ENCODE measurements around the gene THSD4. TPM values are rescaled to one million over a fixed set of nuclear protein-coding genes. Genes with fewer than 3 reads are reported as not detected.

THSD4 gene
- total RNA-seq, 1 experiment from 2014 or later: 0.29 TPM

GRCh38 chr15:71303977-71304376, 188.7 kb downstream of the THSD4 start:
- Mint-ChIP-seq H3K9me3 (ENCODE audit: unreplicated experiment) (no peaks in the 10 kb centered on the region), H3K4me3 (ENCODE audit: unreplicated experiment) (no peak overlapping the region), H3K4me1 (ENCODE audit: low read depth, unreplicated experiment) (no peaks in the 10 kb centered on the region), H3K27ac (ENCODE audit: unreplicated experiment) (no peak overlapping the region), H3K36me3 (ENCODE audit: insufficient read depth, unreplicated experiment) (no peaks in the 10 kb centered on the region), H3K27me3 (ENCODE audit: insufficient read depth, unreplicated experiment) (peaks cover 3% of the 10 kb centered on the region)
- Histone ChIP-seq H3K36me3 (ENCODE audit: control insufficient read depth, insufficient read depth, low read length) (no peaks in the 10 kb centered on the region), H3K9me3 (no peaks in the 10 kb centered on the region), H3K4me3 (ENCODE audit: low read depth, low read length) (no peak overlapping the region), H3K4me1 (no peaks in the 10 kb centered on the region), H3K27me3 (replicated peaks; ENCODE audit: control insufficient read depth, insufficient read depth, low read length) (no peaks in the 10 kb centered on the region)
- no peak for TF ChIP-seq CTCF (IDR thresholded peaks at IDR 0.05; ENCODE audit: insufficient read depth in 1 of 2, low read depth in 1 of 2, low read length in 1 of 2, severe bottlenecking in 1 of 2, unreplicated experiment in 1 of 2)
- no TSS peak for BruUV-seq (replicated peaks)
- intact Hi-C loops (cut with micrococcal nuclease; ENCODE audit: unreplicated experiment): no loop called here
- no peak for DNase-seq
- POLR2A ChIA-PET: no interaction called here
- CTCF ChIA-PET: no interaction called here

- H3K9me3 ChIP-seq: no peaks in the 10 kb centered on the region
- H3K36me3 ChIP-seq (ENCODE audit: control insufficient read depth, insufficient read depth, low read length): no peaks in the 10 kb centered on the region
- no peaks in the 10 kb centered on the region for H3K9me3 Mint-ChIP-seq (ENCODE audit: unreplicated experiment)
- H3K4me1 ChIP-seq: no peaks in the 10 kb centered on the region
- no peak overlapping the region for H3K4me3 Mint-ChIP-seq (ENCODE audit: unreplicated experiment)
- H3K4me1 Mint-ChIP-seq (ENCODE audit: low read depth, unreplicated experiment): no peaks in the 10 kb centered on the region
- DNase-seq: no peak
- H3K27ac Mint-ChIP-seq (ENCODE audit: unreplicated experiment): no peak overlapping the region
- ChIA-PET POLR2A (no interaction called here), CTCF (no interaction called here)
- H3K4me3 ChIP-seq (ENCODE audit: low read depth, low read length): no peak overlapping the region
- no peak for TF ChIP-seq CTCF (IDR thresholded peaks at IDR 0.05; ENCODE audit: insufficient read depth in 1 of 2, low read depth in 1 of 2, low read length in 1 of 2, severe bottlenecking in 1 of 2, unreplicated experiment in 1 of 2)
- no TSS peak for BruUV-seq (replicated peaks)
- H3K36me3 Mint-ChIP-seq (ENCODE audit: insufficient read depth, unreplicated experiment): no peaks in the 10 kb centered on the region
- H3K27me3 Mint-ChIP-seq (ENCODE audit: insufficient read depth, unreplicated experiment): peaks cover 3% of the 10 kb centered on the region
- intact Hi-C loops (cut with micrococcal nuclease; ENCODE audit: unreplicated experiment): no loop called here
- no peaks in the 10 kb centered on the region for H3K27me3 ChIP-seq (replicated peaks; ENCODE audit: control insufficient read depth, insufficient read depth, low read length)
Measured at GRCh38 chr15:71304681-71305080, 189.4 kb downstream of the THSD4 start.

- BruUV-seq (replicated peaks): no TSS peak
- H3K27me3 Mint-ChIP-seq (ENCODE audit: insufficient read depth, unreplicated experiment): peaks cover 6% of the 10 kb centered on the region
- H3K9me3 Mint-ChIP-seq (ENCODE audit: unreplicated experiment): no peaks in the 10 kb centered on the region
- no peak overlapping the region for H3K27ac Mint-ChIP-seq (ENCODE audit: unreplicated experiment)
- H3K27me3 ChIP-seq (replicated peaks; ENCODE audit: control insufficient read depth, insufficient read depth, low read length): no peaks in the 10 kb centered on the region
- no peaks in the 10 kb centered on the region for H3K4me1 ChIP-seq
- no peak overlapping the region for H3K4me3 Mint-ChIP-seq (ENCODE audit: unreplicated experiment)
- DNase-seq: no peak
- intact Hi-C loops (cut with micrococcal nuclease; ENCODE audit: unreplicated experiment): no loop called here
- H3K4me3 ChIP-seq (ENCODE audit: low read depth, low read length): no peak overlapping the region
- no peaks in the 10 kb centered on the region for H3K9me3 ChIP-seq
- CTCF ChIA-PET: no interaction called here
- H3K4me1 Mint-ChIP-seq (ENCODE audit: low read depth, unreplicated experiment): no peaks in the 10 kb centered on the region
- no peaks in the 10 kb centered on the region for H3K36me3 ChIP-seq (ENCODE audit: control insufficient read depth, insufficient read depth, low read length)
- no peak for TF ChIP-seq CTCF (IDR thresholded peaks at IDR 0.05; ENCODE audit: insufficient read depth in 1 of 2, low read depth in 1 of 2, low read length in 1 of 2, severe bottlenecking in 1 of 2, unreplicated experiment in 1 of 2)
- POLR2A ChIA-PET: no interaction called here
- no peaks in the 10 kb centered on the region for H3K36me3 Mint-ChIP-seq (ENCODE audit: insufficient read depth, unreplicated experiment)
Measured at GRCh38 chr15:71306538-71306937, 191.3 kb downstream of the THSD4 start.
